ENCODE data around the gene BANF2.

GRCh38 chr20:17701826-17702225, 2.1 kb downstream of the BANF2 start:
- TF ChIP-seq POLR2A (IDR thresholded peaks at IDR 0.05; ENCODE audit: control extremely low read depth in 1 of 2, low read depth in 2 of 2, low read length in 2 of 2) (no peak), POLR2AphosphoS5 (IDR thresholded peaks at IDR 0.05; ENCODE audit: low read depth, low read length) (no peak), JUN (IDR thresholded peaks at IDR 0.05; ENCODE audit: low read depth, low read length) (no peak), CTCF (IDR thresholded peaks at IDR 0.05; ENCODE audit: control extremely low read depth in 1 of 3, insufficient read depth in 1 of 3, low read depth in 1 of 3, low read length in 3 of 3) (no peak), RXRA (IDR thresholded peaks at IDR 0.05; ENCODE audit: insufficient read depth, low read depth, low read length) (no peak), EZH2 (IDR thresholded peaks at IDR 0.05; ENCODE audit: low read depth, low read length, severe bottlenecking) (no peak), BRCA1 (IDR thresholded peaks at IDR 0.05; ENCODE audit: low read depth, low read length) (no peak), ZNF274 (IDR thresholded peaks at IDR 0.05; ENCODE audit: borderline replicate concordance, extremely low read depth, low read length) (no peak), CHD2 (IDR thresholded peaks at IDR 0.05; ENCODE audit: low read length) (no peak), GTF2F1 (IDR thresholded peaks at IDR 0.05; ENCODE audit: borderline replicate concordance, low read depth, low read length) (no peak), TAF1 (IDR thresholded peaks at IDR 0.05; ENCODE audit: low read depth, low read length) (no peak), ATF3 (IDR thresholded peaks at IDR 0.05; ENCODE audit: insufficient read depth, low read depth, low read length) (no peak), EGR1 (IDR thresholded peaks at IDR 0.05; ENCODE audit: borderline replicate concordance, low read depth, low read length) (no peak)
